K562 (cell line): ENCODE measurements around the gene SLC25A45. TPM values are rescaled to one million over a fixed set of nuclear protein-coding genes. Genes with fewer than 3 reads are reported as not detected.
A peak's percentile ranks its signal among the peaks of the same experiment; 100 is the strongest.

Experiments
- IRF2 ChIP-seq: sonication (generic); formaldehyde crosslinking; IDR thresholded peaks from 2 replicates; pipeline ENCODE4 v1.8.1; 2022; ENCODE audit warnings: mild to moderate bottlenecking, missing genetic modification reagents
- KDM2B ChIP-seq: fragments of 250-450 bp; sonication (Bioruptor Pico); IDR thresholded peaks from 2 replicates; pipeline ENCODE4 v1.8.0; 2021; ENCODE audit warnings: mild to moderate bottlenecking, moderate library complexity
- MTF1 ChIP-seq: fragments of 250-450 bp; sonication (Bioruptor Pico); IDR thresholded peaks from 2 replicates; pipeline ENCODE4 v1.9.0; 2021; ENCODE audit warnings: moderate library complexity, mild to moderate bottlenecking, inconsistent platforms, borderline replicate concordance
- NR3C1 ChIP-seq: sonication (generic); formaldehyde crosslinking; IDR thresholded peaks from 2 replicates; pipeline ENCODE4 v1.8.1; 2022; ENCODE audit warnings: missing genetic modification reagents
- RBM34 ChIP-seq: fragments of 200-400 bp; formaldehyde crosslinking; IDR thresholded peaks from 2 replicates; pipeline ENCODE4 v1.6.1; 2018; ENCODE audit warnings: low read length, borderline replicate concordance; ENCODE audit not compliant: insufficient read depth
- SLC30A9 ChIP-seq: fragments of 250-450 bp; sonication (Bioruptor Pico); IDR thresholded peaks from 2 replicates; pipeline ENCODE4 v1.8.0; 2022; ENCODE audit warnings: mild to moderate bottlenecking, moderate library complexity
- ZFP1 ChIP-seq: fragments of 450-650 bp; formaldehyde crosslinking; IDR thresholded peaks from 2 replicates; pipeline ENCODE4 v1.4.0; 2020; ENCODE audit warnings: mild to moderate bottlenecking, mixed read lengths
- ZNF217 ChIP-seq: sonication (generic); formaldehyde crosslinking; IDR thresholded peaks from 2 replicates; pipeline ENCODE4 v1.8.0; 2022; ENCODE audit warnings: mild to moderate bottlenecking, missing genetic modification reagents
- ZNF224 ChIP-seq: sonication (generic); formaldehyde crosslinking; IDR thresholded peaks from 2 replicates; pipeline ENCODE4 v1.8.0; 2022; ENCODE audit warnings: mild to moderate bottlenecking, missing genetic modification reagents
- ZNF311 ChIP-seq: fragments of 250-450 bp; sonication (Bioruptor Pico); IDR thresholded peaks from 2 replicates; pipeline ENCODE4 v1.4.0; 2020; ENCODE audit warnings: mild to moderate bottlenecking, moderate library complexity
- ZNF77 ChIP-seq: fragments of 250-450 bp; sonication (Bioruptor Pico); IDR thresholded peaks from 2 replicates; pipeline ENCODE4 v1.5.0; 2020
- ZNF785 ChIP-seq: fragments of 250-450 bp; sonication (Bioruptor Pico); IDR thresholded peaks from 2 replicates; pipeline ENCODE4 v1.4.0; 2020; ENCODE audit warnings: mild to moderate bottlenecking
- polyA plus RNA-seq, 8 experiments: library from polyadenylated mRNA; depleted of rRNA in 4 of 8; stranded (reverse) in 5 of 8; unstranded in 3 of 8; fragments of >200 nt; fragmentation: Nextera tagmentation in 2 of 8; fragmentation: Illumina TruSeq in 1 of 8; extraction: Ambion mirVana in 2 of 8; extraction: Trizol in 1 of 8; gene quantifications; 2 replicates each; pipeline versions ENCODE4 v1.2.1 to v1.2.3, GENCODE V29; 2011 to 2014; ENCODE audit warnings: inconsistent platforms in 1 of 8, missing spikeins in 1 of 8
- total RNA-seq, 7 experiments: library from RNA; depleted of rRNA in 6 of 7; stranded (reverse); fragments of >200 nt in 6 of 7; fragmentation: Illumina TruSeq in 2 of 7; extraction: Trizol in 2 of 7; gene quantifications; 2 replicates each; pipeline versions ENCODE4 v1.2.1 to v1.2.3, GENCODE V29; 2011 to 2021; ENCODE audit warnings: low replicate concordance in 1 of 7
- TF ChIP-seq, protein P1 (sequence below), 2 experiments: fragments of 250-450 bp in 1 of 2; fragments of 450-650 bp in 1 of 2; sonication (Bioruptor Pico) in 1 of 2; IDR thresholded peaks; 2 replicates each; pipeline versions ENCODE4 v1.6.1 to v1.8.0; 2016 to 2021; ENCODE audit warnings: mild to moderate bottlenecking in 2 of 2, moderate library complexity in 2 of 2, missing compliant biosample characterization in 1 of 2, missing genetic modification characterization in 1 of 2
- TF ChIP-seq, protein P2 (sequence below): IDR thresholded peaks from 2 replicates; pipeline ENCODE4 v1.6.1; 2011; ENCODE audit warnings: borderline replicate concordance, low read depth, mild to moderate bottlenecking, moderate library complexity, low read length; ENCODE audit not compliant: insufficient read depth, poor library complexity, severe bottlenecking
- TF ChIP-seq, protein P3 (sequence below): fragments of 450-650 bp; IDR thresholded peaks from 2 replicates; pipeline ENCODE4 v1.6.1; 2016; ENCODE audit warnings: low read depth

The SLC25A45 gene
- total and polyA plus RNA-seq, 9 of the 15 experiments (the other 6 are each of a cell fraction or from before 2014, with no cell fraction given), result 0.15 to 2.3 (median 0.68) TPM

DNA sequence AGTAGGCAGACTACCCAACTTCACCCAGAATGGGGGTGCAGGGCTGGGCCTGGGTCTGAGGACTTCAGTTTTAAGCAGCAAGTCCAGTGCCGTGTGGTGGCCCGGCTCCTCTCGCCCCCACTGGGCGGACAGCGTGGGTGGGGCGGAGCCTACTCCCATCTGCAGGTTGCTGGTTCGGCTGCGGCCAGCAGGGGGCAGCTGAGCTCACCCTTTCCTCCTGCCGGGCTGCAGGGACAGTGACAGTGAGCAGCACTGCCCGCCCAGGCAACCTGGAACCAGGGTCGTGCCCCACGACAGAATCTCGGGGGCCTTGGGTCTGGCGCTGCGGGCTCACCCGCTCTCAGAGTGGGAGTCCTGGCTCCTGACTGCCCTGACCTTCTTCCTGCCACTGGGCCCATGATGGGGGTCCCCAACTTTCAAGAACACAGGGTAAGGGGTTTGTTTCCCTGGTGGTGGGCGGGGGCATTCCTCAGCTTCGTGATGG lies 33.9 kb upstream of the SLC25A45 start (continued):
- TF ChIP-seq, protein P1, sequence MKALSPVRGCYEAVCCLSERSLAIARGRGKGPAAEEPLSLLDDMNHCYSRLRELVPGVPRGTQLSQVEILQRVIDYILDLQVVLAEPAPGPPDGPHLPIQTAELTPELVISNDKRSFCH (CRISPR knock-in tag; IDR thresholded peaks at IDR 0.05), result no peak
- TF ChIP-seq, protein P1 (tag; IDR thresholded peaks at IDR 0.05), result no peak; the same call in 1 of the 2 replicates
- TF ChIP-seq RBM34 (no peak), ZNF311 (CRISPR knock-in tag) (no peak; the same call in 1 of the 2 replicates), KDM2B (CRISPR knock-in tag) (no peak; the same call in 1 of the 2 replicates), IRF2 (no peak), ZNF77 (CRISPR knock-in tag) (no peak), SLC30A9 (CRISPR knock-in tag) (no peak), ZNF217 (CRISPR knock-in tag) (no peak), ZNF785 (no peak), NR3C1 (CRISPR knock-in tag) (no peak), MTF1 (no peak), ZNF224 (CRISPR knock-in tag) (no peak), ZFP1 (CRISPR knock-in tag) (no peak)
- TF ChIP-seq, protein P2, sequence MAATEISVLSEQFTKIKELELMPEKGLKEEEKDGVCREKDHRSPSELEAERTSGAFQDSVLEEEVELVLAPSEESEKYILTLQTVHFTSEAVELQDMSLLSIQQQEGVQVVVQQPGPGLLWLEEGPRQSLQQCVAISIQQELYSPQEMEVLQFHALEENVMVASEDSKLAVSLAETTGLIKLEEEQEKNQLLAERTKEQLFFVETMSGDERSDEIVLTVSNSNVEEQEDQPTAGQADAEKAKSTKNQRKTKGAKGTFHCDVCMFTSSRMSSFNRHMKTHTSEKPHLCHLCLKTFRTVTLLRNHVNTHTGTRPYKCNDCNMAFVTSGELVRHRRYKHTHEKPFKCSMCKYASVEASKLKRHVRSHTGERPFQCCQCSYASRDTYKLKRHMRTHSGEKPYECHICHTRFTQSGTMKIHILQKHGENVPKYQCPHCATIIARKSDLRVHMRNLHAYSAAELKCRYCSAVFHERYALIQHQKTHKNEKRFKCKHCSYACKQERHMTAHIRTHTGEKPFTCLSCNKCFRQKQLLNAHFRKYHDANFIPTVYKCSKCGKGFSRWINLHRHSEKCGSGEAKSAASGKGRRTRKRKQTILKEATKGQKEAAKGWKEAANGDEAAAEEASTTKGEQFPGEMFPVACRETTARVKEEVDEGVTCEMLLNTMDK, result peak; percentile 12
- TF ChIP-seq, protein P3, sequence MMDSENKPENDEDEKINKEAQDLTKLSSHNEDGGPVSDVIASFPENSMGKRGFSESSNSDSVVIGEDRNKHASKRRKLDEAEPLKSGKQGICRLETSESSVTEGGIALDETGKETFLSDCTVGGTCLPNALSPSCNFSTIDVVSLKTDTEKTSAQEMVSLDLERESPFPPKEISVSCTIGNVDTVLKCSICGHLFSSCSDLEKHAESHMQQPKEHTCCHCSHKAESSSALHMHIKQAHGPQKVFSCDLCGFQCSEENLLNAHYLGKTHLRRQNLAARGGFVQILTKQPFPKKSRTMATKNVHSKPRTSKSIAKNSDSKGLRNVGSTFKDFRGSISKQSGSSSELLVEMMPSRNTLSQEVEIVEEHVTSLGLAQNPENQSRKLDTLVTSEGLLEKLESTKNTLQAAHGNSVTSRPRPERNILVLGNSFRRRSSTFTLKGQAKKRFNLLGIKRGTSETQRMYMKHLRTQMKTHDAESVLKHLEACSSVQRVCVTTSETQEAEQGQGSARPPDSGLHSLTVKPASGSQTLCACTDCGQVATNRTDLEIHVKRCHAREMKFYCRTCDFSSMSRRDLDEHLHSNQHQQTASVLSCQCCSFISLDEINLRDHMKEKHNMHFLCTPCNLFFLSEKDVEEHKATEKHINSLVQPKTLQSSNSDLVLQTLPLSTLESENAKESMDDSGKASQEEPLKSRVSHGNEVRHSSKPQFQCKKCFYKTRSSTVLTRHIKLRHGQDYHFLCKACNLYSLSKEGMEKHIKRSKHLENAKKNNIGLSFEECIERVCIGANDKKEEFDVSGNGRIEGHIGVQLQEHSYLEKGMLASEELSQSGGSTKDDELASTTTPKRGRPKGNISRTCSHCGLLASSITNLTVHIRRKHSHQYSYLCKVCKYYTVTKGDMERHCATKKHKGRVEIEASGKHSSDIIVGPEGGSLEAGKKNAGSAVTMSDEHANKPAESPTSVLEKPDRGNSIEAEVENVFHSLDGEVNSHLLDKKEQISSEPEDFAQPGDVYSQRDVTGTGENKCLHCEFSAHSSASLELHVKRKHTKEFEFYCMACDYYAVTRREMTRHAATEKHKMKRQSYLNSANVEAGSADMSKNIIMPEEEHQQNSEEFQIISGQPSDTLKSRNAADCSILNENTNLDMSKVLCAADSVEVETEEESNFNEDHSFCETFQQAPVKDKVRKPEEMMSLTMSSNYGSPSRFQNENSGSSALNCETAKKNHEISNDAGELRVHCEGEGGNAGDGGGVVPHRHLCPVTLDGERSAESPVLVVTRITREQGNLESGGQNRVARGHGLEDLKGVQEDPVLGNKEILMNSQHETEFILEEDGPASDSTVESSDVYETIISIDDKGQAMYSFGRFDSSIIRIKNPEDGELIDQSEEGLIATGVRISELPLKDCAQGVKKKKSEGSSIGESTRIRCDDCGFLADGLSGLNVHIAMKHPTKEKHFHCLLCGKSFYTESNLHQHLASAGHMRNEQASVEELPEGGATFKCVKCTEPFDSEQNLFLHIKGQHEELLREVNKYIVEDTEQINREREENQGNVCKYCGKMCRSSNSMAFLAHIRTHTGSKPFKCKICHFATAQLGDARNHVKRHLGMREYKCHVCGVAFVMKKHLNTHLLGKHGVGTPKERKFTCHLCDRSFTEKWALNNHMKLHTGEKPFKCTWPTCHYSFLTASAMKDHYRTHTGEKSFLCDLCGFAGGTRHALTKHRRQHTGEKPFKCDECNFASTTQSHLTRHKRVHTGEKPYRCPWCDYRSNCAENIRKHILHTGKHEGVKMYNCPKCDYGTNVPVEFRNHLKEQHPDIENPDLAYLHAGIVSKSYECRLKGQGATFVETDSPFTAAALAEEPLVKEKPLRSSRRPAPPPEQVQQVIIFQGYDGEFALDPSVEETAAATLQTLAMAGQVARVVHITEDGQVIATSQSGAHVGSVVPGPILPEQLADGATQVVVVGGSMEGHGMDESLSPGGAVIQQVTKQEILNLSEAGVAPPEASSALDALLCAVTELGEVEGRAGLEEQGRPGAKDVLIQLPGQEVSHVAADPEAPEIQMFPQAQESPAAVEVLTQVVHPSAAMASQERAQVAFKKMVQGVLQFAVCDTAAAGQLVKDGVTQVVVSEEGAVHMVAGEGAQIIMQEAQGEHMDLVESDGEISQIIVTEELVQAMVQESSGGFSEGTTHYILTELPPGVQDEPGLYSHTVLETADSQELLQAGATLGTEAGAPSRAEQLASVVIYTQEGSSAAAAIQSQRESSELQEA, result no peak
